Posterior vena cava (tissue), 2 donors: ENCODE data around the gene MROH2A. TPM values are rescaled to one million over a fixed set of nuclear protein-coding genes. Genes with fewer than 3 reads are reported as not detected.

Experiments used
- DNase-seq: peaks from one replicate; pipeline ENCODE4 v3.0.0-alpha.2; 2020; ENCODE audit warnings: low spot score
- intact Hi-C, 2 donors: fragments of 100-400 bp; cut with DNase I; formaldehyde crosslinking; loops; one replicate each; pipeline versions ENCODE4 v1.14.1 to v1.14.2; 2022 to 2023
- total RNA-seq, 2 donors: library from RNA; stranded (reverse); fragmentation: NEBNext Ultra II Directional; extraction: Animal tissue kit (Norgen Biotek cat#: 25700); gene quantifications; one replicate each; pipeline ENCODE4 v1.2.1, GENCODE V29; 2021
- donor health status: DM: yes; HTN: yes; CAD: no.
- donor health status: DM: yes; HTN: yes; CAD: no.

MROH2A gene
- total RNA-seq, 2 donors from 2014 or later: not detected

GRCh38 chr2:233844064-233844807 lies 66.1 kb downstream of the MROH2A start:
- intact Hi-C loops: no loop called here
- peak; percentile 67 for DNase-seq

DNA sequence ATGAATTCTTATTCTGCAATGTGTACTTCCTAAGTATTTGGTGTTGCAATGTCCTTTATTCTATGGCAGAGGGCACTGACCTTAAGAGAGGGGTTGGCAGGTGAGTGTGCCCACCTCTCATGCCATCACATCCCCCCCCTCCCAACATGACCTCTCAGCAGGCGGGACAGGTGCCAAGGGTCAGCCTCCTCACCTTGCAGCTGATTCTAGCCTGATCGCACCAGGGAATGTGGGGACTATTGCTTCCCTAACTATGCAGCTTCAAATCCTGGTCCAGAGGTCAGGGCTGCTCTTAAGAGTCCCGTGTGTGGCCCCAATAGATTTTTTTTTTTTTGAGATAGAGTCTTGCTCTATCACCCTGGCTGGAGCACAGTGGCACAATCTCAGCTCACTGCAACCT lies 66.7 kb downstream of the MROH2A start:
- intact Hi-C loops: no loop called here
- no peak for DNase-seq

- peak; percentile 57 for DNase-seq
- intact Hi-C loops: no loop called here
These were observed 67.4 kb downstream of the MROH2A start for GRCh38 chr2:233845301-233846060.

DNA sequence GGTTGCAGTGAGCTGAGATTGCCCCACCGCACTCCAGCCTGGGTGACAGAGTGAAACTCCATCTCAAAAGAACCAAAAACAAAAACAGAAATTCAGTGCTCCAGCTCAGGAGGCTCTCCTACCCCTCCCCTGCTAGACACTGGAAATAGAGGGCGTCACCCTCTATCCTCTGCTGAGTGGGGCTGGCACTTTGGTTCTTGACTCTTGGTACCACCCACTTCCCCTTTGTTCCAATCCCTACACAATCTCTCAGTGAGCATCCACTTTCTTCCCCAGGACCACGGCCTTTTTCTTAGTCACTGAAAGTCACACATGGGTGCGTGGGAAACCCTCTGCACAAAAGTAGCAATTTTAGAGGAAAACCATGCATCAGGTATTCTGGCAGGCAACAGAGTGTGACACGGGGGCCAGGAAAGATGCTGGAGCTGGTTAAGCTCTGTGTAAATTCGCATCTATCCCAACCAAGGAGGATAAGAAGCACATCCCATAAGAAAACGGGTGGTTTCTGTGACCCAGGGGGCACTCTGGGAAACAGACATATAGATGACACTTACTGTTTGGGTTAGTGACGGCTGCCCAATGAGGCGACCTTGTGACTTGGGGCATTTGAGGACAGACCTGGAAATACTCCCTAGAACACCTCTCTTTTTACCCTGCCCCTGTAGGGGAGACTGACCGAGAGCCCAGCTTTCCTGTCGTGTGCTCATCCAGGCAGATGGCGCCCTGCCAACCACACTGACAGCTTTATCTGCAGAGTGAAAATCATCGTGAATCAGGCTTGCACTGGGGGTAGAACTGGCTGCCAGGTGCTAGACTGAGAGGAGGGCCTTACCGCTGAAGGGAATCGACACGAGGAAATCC lies 68.5 kb downstream of the MROH2A start:
- DNase-seq: peak; percentile 38
- intact Hi-C loops: no loop called here

GRCh38 chr2:233847248-233847898 lies 69.2 kb downstream of the MROH2A start:
- intact Hi-C loops: no loop called here
- DNase-seq: peak; percentile 64

DNA sequence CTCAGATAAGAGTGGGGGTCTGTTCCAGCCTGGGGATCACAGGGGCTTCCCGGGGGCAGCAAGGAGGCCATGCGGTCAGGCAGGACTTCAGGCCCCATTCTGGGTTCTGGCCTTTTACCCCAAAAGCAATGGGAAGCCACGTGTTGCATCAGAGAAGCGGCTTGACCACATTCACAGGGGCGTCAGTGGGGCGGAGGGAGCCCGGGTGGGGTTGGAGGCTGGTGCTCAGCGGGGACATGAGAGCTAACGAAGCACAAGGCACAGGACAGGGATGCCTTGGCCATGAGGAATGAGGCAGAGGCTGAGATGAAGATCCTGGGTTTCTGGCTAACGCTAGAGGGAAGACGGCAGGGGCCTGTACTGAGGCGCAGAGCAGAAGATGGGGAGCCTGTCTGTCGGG lies 70.1 kb downstream of the MROH2A start:
- peak; percentile 65 for DNase-seq
- intact Hi-C loops: no loop called here

GRCh38 chr2:233849607-233850271 lies 71.6 kb downstream of the MROH2A start:
- intact Hi-C loops: no loop called here
- DNase-seq: peak; percentile 36

- DNase-seq: peak; percentile 37
- intact Hi-C loops: no loop called here
These were observed 72.6 kb downstream of the MROH2A start for GRCh38 chr2:233850745-233851144.

GRCh38 chr2:233851169-233851568 lies 73.0 kb downstream of the MROH2A start:
- intact Hi-C loops: no loop called here
- no peak for DNase-seq

GRCh38 chr2:233852056-233852455 lies 73.9 kb downstream of the MROH2A start:
- intact Hi-C loops: no loop called here
- peak; percentile 59 for DNase-seq

DNA sequence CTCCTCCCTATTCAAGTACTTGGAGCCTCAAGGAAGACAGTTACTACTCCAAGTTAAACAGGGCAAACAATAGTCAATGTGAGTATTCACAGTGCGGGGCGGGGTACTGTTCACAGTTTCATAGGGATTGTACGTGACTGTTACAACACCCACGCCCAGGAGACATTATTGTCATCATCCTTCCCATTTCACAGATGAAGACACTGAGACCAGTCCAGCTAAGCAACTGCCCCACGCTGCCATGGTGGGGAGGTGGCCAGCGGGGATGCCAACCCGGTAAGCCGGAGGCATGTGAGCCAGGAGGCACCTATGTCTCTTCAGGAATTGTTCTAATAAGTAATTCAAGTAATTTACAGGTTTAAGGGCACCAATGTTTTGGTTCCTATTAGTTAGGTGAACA lies 75.2 kb downstream of the MROH2A start:
- peak; percentile 31 for DNase-seq
- intact Hi-C loops: no loop called here

- intact Hi-C loops: no loop called here
- peak; percentile 76 for DNase-seq
These were observed 75.7 kb downstream of the MROH2A start for GRCh38 chr2:233853883-233854240.

DNA sequence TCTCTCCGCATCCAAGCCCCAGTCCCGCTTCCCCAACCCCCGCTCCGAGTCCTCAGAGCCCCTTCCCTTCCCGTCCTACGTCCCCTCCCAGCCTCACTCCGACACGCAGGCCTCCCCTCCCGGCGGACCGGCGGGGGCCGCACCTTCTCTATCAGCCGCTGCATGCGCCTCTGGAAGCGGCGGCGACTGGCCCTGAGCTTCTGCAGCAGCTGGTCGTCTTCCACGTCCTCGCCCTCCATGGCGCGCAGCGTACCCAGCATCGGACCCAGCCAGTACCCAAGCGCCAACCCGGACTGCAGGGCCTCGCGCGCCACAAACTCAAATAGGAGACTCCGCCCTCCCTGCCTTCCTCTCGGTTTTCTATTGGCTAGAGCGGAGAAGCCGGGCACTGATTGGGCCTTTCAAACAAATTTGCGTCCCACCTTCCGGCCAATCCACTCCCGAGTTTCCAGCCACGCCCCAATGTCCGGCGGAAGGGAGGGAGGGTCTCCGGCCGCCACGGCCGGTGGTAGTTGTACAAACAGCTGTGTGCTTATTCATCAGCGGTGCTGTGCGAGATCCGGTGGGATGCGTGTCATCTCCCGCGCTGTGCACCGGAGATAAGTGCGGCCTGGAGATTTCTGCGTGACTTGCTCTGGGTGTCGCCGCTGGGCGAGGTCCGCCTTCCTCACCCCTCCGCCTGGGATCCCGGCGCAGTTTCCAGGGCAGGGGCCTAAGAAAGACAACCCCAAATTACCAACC lies 76.3 kb downstream of the MROH2A start, which contains the start of gene HJURP:
Gene HJURP, minus strand, starts transcription at position 295 of the 741 bp plus-strand sequence. Its CDS starts 35 bp downstream, at position 260.
- DNase-seq: peak; percentile 96
- intact Hi-C loops: no loop called here

DNA sequence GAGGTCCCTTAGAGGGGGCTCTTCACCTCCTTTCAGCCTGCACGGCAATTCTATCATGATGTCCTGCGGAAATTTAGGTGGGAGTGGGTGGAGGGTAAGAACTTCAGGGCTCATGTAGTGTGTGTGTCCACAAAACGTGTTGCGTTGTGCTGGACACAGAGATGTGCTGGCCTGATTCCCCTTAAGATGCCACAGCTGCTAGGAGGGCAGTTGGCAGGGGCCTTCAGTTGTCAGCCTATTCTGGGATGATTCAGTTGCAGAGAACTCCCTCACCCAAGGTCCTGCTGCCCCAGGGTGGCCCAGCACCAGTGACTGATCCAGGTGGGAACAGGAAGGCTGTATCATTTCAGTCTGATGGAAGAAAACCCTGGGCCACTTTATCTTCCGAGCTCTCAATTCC lies 77.2 kb downstream of the MROH2A start:
- DNase-seq: no peak
- intact Hi-C loops: loop anchor here in 1 of 2 donors (5.0 kb wide), 1 partner anchor 1642 kb away; no protein-coding TSS in a partner anchor

GRCh38 chr2:233856184-233856583 lies 78.1 kb downstream of the MROH2A start:
- intact Hi-C loops: loop anchor here in 1 of 2 donors (5.0 kb wide), 1 partner anchor 1641 kb away; no protein-coding TSS in a partner anchor
- DNase-seq: no peak

GRCh38 chr2:233857511-233858141 lies 79.5 kb downstream of the MROH2A start:
- intact Hi-C loops: loop anchor here in 1 of 2 donors (5.0 kb wide), 1 partner anchor 1640 kb away; no protein-coding TSS in a partner anchor

DNA sequence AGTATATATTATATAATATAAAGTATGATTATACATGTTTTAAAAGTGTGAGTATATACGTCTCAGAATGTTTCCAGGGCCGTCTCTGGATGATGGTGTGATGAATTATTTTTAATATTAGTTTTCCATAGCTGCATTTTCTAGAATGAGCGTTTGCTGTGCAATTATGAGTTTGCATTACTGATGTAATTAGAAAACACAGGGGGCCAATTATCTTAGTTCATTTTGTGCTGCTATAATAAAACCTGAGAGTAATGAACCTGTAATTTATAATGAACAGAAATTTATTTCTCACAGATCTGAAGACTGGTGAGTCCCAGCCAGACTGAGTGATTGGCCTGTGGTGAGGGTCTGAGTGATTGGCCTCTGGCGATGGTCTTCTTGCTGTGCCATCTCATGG lies 80.2 kb downstream of the MROH2A start:
- DNase-seq: no peak
- intact Hi-C loops: loop anchor here in 1 of 2 donors (5.0 kb wide), 1 partner anchor 1639 kb away; no protein-coding TSS in a partner anchor

More at GRCh38 chr2:233857511-233858141, 79.5 kb downstream of the MROH2A start:
- no peak for DNase-seq
